22Rv1 (cell line): ENCODE measurements around the gene ATP1B3.

ENCODE experiments used
- ZFX ChIP-seq: fragments of 450-650 bp; IDR thresholded peaks from 2 replicates; pipeline ENCODE4 v1.6.1; 2017; ENCODE audit warnings: antibody characterized with exemption, borderline replicate concordance
- TF ChIP-seq, protein P1 (sequence below): fragments of 450-650 bp; IDR thresholded peaks from 2 replicates; pipeline ENCODE4 v1.5.1; 2017; ENCODE audit warnings: mild to moderate bottlenecking

DNA sequence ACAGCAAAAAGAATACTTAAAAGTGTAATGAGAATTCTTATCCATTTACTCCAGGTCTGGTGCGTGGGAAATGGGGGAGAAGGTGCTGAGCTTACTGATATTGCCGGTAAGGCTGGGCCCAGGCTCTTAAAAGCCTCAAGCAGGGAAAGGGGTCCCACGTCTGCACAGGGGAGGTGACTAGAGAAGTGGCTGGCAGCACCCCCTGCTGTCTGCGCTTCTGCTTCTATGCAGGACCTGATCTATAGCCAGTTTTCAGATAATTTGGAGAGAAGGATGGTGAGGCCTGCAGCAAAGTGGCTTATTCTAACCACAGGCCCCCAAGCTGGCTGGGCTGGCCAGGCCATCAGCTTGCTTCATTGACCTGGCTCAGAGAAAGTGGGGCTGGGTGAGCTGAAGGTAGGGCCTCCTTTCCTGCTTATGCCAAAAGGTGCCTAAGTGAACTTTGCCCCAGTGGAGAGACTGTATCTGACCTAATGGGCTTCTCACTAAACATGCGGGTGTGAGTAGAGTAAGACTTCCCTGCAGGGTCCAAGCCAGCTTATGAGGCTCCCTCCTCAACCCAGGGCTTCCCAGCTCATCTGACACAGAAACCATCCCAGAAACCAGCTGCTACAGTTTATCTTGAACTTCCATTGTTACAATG lies 30.9 kb upstream of the ATP1B3 start:
- TF ChIP-seq, protein P1, sequence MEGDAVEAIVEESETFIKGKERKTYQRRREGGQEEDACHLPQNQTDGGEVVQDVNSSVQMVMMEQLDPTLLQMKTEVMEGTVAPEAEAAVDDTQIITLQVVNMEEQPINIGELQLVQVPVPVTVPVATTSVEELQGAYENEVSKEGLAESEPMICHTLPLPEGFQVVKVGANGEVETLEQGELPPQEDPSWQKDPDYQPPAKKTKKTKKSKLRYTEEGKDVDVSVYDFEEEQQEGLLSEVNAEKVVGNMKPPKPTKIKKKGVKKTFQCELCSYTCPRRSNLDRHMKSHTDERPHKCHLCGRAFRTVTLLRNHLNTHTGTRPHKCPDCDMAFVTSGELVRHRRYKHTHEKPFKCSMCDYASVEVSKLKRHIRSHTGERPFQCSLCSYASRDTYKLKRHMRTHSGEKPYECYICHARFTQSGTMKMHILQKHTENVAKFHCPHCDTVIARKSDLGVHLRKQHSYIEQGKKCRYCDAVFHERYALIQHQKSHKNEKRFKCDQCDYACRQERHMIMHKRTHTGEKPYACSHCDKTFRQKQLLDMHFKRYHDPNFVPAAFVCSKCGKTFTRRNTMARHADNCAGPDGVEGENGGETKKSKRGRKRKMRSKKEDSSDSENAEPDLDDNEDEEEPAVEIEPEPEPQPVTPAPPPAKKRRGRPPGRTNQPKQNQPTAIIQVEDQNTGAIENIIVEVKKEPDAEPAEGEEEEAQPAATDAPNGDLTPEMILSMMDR: no peak
- TF ChIP-seq ZFX: no peak
